Thyroid gland (tissue), 4 donors: ENCODE data around the gene XKRX. TPM values are rescaled to one million over a fixed set of nuclear protein-coding genes. Genes with fewer than 3 reads are reported as not detected.

Experiments used
- DNase-seq, 2 donors: peaks; one replicate each; pipeline ENCODE4 v3.0.0-alpha.2; 2019
- H3K27ac ChIP-seq, 3 donors: fragments of 200-600 bp; sonication (generic); 1 replicate in 2 of 3; 2 replicates in 1 of 3; pipeline ENCODE4 v1.5.1; 2016 to 2019; ENCODE audit warnings: mild to moderate bottlenecking in 1 of 3, moderate library complexity in 1 of 3
- H3K27me3 ChIP-seq: fragments of 200-600 bp; sonication (generic); one replicate; pipeline ENCODE4 v1.5.1; 2019
- H3K36me3 ChIP-seq, 2 donors: fragments of 200-600 bp; sonication (generic); one replicate each; pipeline ENCODE4 v1.5.1; 2016 to 2019
- H3K4me1 ChIP-seq, 2 donors: fragments of 200-600 bp; sonication (generic); one replicate each; pipeline ENCODE4 v1.5.1; 2017 to 2019
- H3K4me3 ChIP-seq, 3 donors: fragments of 200-600 bp; sonication (generic); replicated peaks in 1 of 3; 1 replicate in 2 of 3; 2 replicates in 1 of 3; pipeline ENCODE4 v1.5.1; 2016; ENCODE audit warnings: mild to moderate bottlenecking in 1 of 3
- H3K9me3 ChIP-seq: fragments of 200-600 bp; sonication (generic); one replicate; pipeline ENCODE4 v1.5.1; 2017
- CTCF ChIP-seq, 6 experiments: fragments of 200-600 bp in 3 of 6; fragments of 450-650 bp in 3 of 6; sonication (generic) in 3 of 6; IDR thresholded peaks; one replicate each; pipeline ENCODE4 v1.5.1; 2016 to 2019; ENCODE audit warnings: antibody characterized with exemption in 6 of 6, mild to moderate bottlenecking in 2 of 6, inconsistent platforms in 1 of 6, moderate library complexity in 1 of 6
- POLR2A ChIP-seq, 2 donors: fragments of 450-650 bp; IDR thresholded peaks; one replicate each; pipeline ENCODE4 v1.6.1; 2017; ENCODE audit warnings: antibody characterized with exemption in 2 of 2, mild to moderate bottlenecking in 2 of 2, moderate library complexity in 1 of 2
- WGBS, 2 donors: methylation state at CpG; one replicate each; pipeline ENCODE4 v1.1.5; 2017; 5-methylcytosine and 5-hydroxymethylcytosine counted together
- intact Hi-C: fragments of 100-400 bp; cut with DNase I; formaldehyde crosslinking; loops from one replicate; pipeline ENCODE4 v1.15.1; 2023
- total RNA-seq, 4 donors: library from RNA; depleted of rRNA; stranded (reverse); fragments of >200 nt; gene quantifications; one replicate each; pipeline ENCODE4 v1.2.3, GENCODE V29; 2016

XKRX gene
- total RNA-seq, 4 donors from 2014 or later, result 0.33 to 3.3 (median 1.1) TPM

DNA sequence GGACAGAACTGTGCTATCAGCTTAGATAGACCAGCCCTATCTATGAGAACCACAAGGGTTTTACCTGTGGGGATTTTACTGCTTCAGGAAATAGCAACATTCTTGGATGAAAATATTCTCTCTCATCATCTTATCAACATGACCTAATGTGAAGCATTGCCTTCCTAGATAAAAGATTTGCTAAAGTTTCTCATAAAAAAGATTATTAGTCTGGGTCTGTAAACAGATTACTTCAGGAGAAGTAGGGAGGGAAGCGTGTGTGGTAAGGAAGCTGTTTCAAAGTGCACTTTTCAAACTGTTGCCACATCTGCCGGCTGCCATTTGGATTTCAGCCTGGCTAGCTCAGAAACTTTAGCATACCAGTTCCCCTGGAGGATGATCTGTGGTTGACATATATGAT is 54.4 kb downstream of the XKRX start, which contains the start of gene NOX1:
Gene NOX1 (minus strand): TSS at position 35 of the 400 bp plus-strand sequence. CDS start 220 bp downstream, outside the sequence.
- no peaks in the 10 kb centered on the region for H3K9me3 ChIP-seq
- no peaks in the 10 kb centered on the region for H3K27me3 ChIP-seq
- 59 to 62% methylated on average over 2 of the region's 2 CpGs for WGBS, 2 donors
- H3K4me3 ChIP-seq, result no peak within 1 kb of the TSS
- no peaks in the 10 kb centered on the region for H3K4me1 ChIP-seq
- intact Hi-C loops, result no loop called here
- no peak for TF ChIP-seq CTCF (IDR thresholded peaks at IDR 0.05)
- TF ChIP-seq POLR2A (IDR thresholded peaks at IDR 0.05), result no peak
- no peak within 1 kb of the TSS for H3K27ac ChIP-seq
- no peak for DNase-seq
- H3K36me3 ChIP-seq, result no peaks in the 10 kb centered on the region

- TF ChIP-seq CTCF (IDR thresholded peaks at IDR 0.05) (no peak), POLR2A (IDR thresholded peaks at IDR 0.05) (no peak)
- DNase-seq, result no peak
- H3K4me1 ChIP-seq, result no peaks in the 10 kb centered on the region
- WGBS, 2 donors, result 74 to 80% methylated on average over 9 of the region's 9 CpGs
- no peak overlapping the region for H3K4me3 ChIP-seq
- intact Hi-C loops, result no loop called here
- no peak overlapping the region for H3K27ac ChIP-seq
- H3K27me3 ChIP-seq, result no peaks in the 10 kb centered on the region
- H3K36me3 ChIP-seq, result no peaks in the 10 kb centered on the region
- H3K9me3 ChIP-seq, result no peaks in the 10 kb centered on the region
Measured at GRCh38 chrX:100871594-100872560, 56.8 kb downstream of the XKRX start.

DNA sequence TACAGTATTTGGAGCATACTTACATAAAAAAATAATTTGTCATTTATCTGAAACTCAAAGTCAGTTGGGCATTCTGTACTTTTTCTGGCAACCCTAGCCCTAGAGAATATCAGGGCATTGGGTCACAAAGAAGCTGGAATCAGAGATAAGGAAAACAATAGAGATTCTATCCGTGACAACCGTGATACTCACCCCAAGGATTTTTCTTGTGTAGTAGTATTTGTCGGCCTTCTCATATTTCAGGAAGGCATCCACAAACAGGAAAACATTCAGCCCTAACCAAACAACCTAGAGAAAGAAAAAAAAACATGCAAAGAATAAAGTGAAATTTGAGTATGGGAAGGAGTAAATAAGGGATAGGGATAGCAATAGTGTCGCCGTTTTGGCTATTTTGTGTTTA is 58.2 kb downstream of the XKRX start:
- WGBS, 2 donors, result 54 to 58% methylated on average over 5 of the region's 5 CpGs
- no peaks in the 10 kb centered on the region for H3K27me3 ChIP-seq
- no peak for TF ChIP-seq CTCF (IDR thresholded peaks at IDR 0.05)
- no peak for TF ChIP-seq POLR2A (IDR thresholded peaks at IDR 0.05)
- H3K9me3 ChIP-seq, result no peaks in the 10 kb centered on the region
- no peaks in the 10 kb centered on the region for H3K4me1 ChIP-seq
- no peak for DNase-seq
- H3K27ac ChIP-seq, result no peak overlapping the region
- H3K36me3 ChIP-seq, result no peaks in the 10 kb centered on the region
- no peak overlapping the region for H3K4me3 ChIP-seq
- intact Hi-C loops, result no loop called here

GRCh38 chrX:100868273-100868672 is 60.4 kb downstream of the XKRX start:
- no peaks in the 10 kb centered on the region for H3K27me3 ChIP-seq
- no peak for DNase-seq
- no peaks in the 10 kb centered on the region for H3K9me3 ChIP-seq
- H3K36me3 ChIP-seq, result no peaks in the 10 kb centered on the region
- WGBS, 2 donors, result 77 to 91% methylated on average over 2 of the region's 2 CpGs
- TF ChIP-seq CTCF (IDR thresholded peaks at IDR 0.05) (no peak), POLR2A (IDR thresholded peaks at IDR 0.05) (no peak)
- no peak overlapping the region for H3K4me3 ChIP-seq
- H3K27ac ChIP-seq, result no peak overlapping the region
- intact Hi-C loops, result no loop called here
- H3K4me1 ChIP-seq, result no peaks in the 10 kb centered on the region
